CD8-positive, alpha-beta memory T cell (primary cell): ENCODE measurements around the gene REEP3. TPM values are rescaled to one million over a fixed set of nuclear protein-coding genes. Genes with fewer than 3 reads are reported as not detected.
A peak's percentile ranks its signal among the peaks of the same experiment; 100 is the strongest.

Experiments
- CTCF ChIA-PET: fragments of 350-600 bp; sonication (Branson Sonifier 250); formaldehyde crosslinking; loops from one replicate; lab custom pipeline; 2021; ENCODE audit warnings: antibody characterized with exemption; lab: Charles Lee
- POLR2A ChIA-PET: fragments of 350-600 bp; sonication (Branson Sonifier 250); formaldehyde crosslinking; loops from one replicate; lab custom pipeline; 2021; ENCODE audit warnings: antibody characterized with exemption; lab: Charles Lee
- DNase-seq, 5 donors: peaks; one replicate each; pipeline versions ENCODE4 v3.0.0 to v3.0.0-alpha.2; 2020 to 2022; ENCODE audit warnings: mixed read lengths in 1 of 5
- H3K27ac ChIP-seq: one replicate; pipeline ENCODE4 v1.7.0; 2013; ENCODE audit warnings: low read depth, mild to moderate bottlenecking, low read length, moderate library complexity
- H3K27me3 ChIP-seq: 2 replicates; pipeline ENCODE4 v1.7.0; 2013; ENCODE audit warnings: low read length, mild to moderate bottlenecking; ENCODE audit not compliant: insufficient read depth, poor library complexity, severe bottlenecking
- H3K36me3 ChIP-seq: 2 replicates; pipeline ENCODE4 v1.7.0; 2013; ENCODE audit warnings: mild to moderate bottlenecking, low read length, moderate library complexity; ENCODE audit not compliant: insufficient read depth
- H3K4me1 ChIP-seq: 2 replicates; pipeline ENCODE4 v1.7.0; 2013; ENCODE audit warnings: mild to moderate bottlenecking, low read length, moderate library complexity; ENCODE audit not compliant: insufficient read depth
- H3K4me3 ChIP-seq: 2 replicates; pipeline ENCODE4 v1.7.0; 2013; ENCODE audit warnings: mild to moderate bottlenecking, low read length
- H3K9me3 ChIP-seq: 2 replicates; pipeline ENCODE4 v1.7.0; 2013; ENCODE audit warnings: mild to moderate bottlenecking, low read length
- H3K27ac Mint-ChIP-seq, 8 donors: one replicate each; pipeline ENCODE4 v1.8.0; 2020 to 2021; ENCODE audit warnings: mixed read lengths in 8 of 8, mild to moderate bottlenecking in 6 of 8, inconsistent platforms in 3 of 8, moderate library complexity in 3 of 8
- H3K27me3 Mint-ChIP-seq, 2 donors: one replicate each; pipeline ENCODE4 v1.8.0; 2020 to 2021; ENCODE audit warnings: mixed read lengths in 2 of 2, mild to moderate bottlenecking in 1 of 2, moderate library complexity in 1 of 2
- H3K36me3 Mint-ChIP-seq, 3 donors: one replicate each; pipeline ENCODE4 v1.8.0; 2020 to 2021; ENCODE audit warnings: mixed read lengths in 3 of 3, inconsistent platforms in 1 of 3, mild to moderate bottlenecking in 1 of 3
- H3K4me1 Mint-ChIP-seq, 3 donors: one replicate each; pipeline ENCODE4 v1.8.0; 2020 to 2021; ENCODE audit warnings: mixed read lengths in 3 of 3, inconsistent platforms in 1 of 3, mild to moderate bottlenecking in 1 of 3
- H3K4me3 Mint-ChIP-seq, 7 donors: one replicate each; pipeline ENCODE4 v1.8.0; 2020 to 2021; ENCODE audit warnings: mixed read lengths in 7 of 7, mild to moderate bottlenecking in 6 of 7, moderate library complexity in 4 of 7, inconsistent platforms in 2 of 7
- H3K9me3 Mint-ChIP-seq, 5 donors: one replicate each; pipeline ENCODE4 v1.8.0; 2020 to 2022; ENCODE audit warnings: mixed read lengths in 5 of 5, mild to moderate bottlenecking in 3 of 5, moderate library complexity in 2 of 5, inconsistent platforms in 1 of 5
- polyA plus RNA-seq: library from polyadenylated mRNA; unstranded; fragments of 300-500 nt; fragmentation: Illumina TruSeq; gene quantifications from one replicate; pipeline ENCODE4 v1.2.3, GENCODE V29; 2021
- total RNA-seq, 2 experiments: library from RNA; stranded (reverse); gene quantifications; one replicate each; pipeline ENCODE4 v1.2.3, GENCODE V29; 2021

The REEP3 gene
- total and polyA plus RNA-seq, 3 experiments from 2014 or later: 7.4 to 25.5 (median 23.7) TPM

DNA sequence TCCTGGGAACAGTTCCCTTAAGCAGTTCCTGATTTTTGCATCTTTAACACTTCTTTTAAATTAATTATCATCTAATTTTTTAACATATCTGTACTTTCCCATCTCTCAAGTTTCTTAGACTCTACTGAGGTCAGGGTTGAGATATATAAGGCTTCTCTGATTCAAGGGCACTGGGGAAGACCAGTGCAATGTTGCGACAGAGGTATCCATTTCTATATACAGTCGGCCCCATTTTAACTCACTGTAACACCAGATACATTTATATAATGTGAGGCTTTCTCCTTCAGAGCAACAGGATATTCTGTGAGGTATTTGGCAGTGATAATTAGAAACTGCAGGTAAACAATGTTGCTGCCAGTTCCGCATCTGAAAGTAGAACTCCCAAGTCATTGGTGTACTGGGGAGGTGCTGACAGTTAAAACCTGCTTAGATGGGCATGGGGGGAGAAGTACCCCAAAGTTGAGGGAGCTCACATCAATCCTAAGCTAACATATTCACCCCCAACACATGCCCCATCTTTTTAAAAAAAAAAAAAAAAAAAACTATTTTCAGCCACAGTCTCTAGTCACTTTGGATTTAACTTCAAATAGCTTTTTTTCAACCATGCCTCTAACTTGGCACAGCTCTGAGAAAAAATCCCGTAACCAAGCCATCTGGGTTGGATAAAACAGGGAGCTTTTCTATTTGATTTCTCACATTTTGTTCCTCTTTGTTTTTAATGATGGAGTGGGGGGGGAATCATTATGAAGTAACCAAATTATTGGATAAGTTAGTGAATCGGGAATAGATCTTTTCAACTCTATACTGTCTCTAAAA lies 62.9 kb downstream of the REEP3 start:
- Histone ChIP-seq H3K27ac (no peak overlapping the region), H3K27me3 (no peaks in the 10 kb centered on the region), H3K9me3 (no peaks in the 10 kb centered on the region), H3K4me1 (no peaks in the 10 kb centered on the region), H3K4me3 (no peak overlapping the region), H3K36me3 (no peaks in the 10 kb centered on the region)
- Mint-ChIP-seq H3K4me1 (peaks cover 0 to 5% (median 2%) of the 10 kb centered on the region in 3 donors), H3K9me3 (no peaks in the 10 kb centered on the region), H3K4me3 (no peak overlapping the region), H3K27ac (peak overlapping the region in 2 of 8 donors; percentile 5 to 25), H3K36me3 (no peaks in the 10 kb centered on the region), H3K27me3 (no peaks in the 10 kb centered on the region)
- ChIA-PET POLR2A (no interaction called here), CTCF (no interaction called here)
- DNase-seq: no peak

DNA sequence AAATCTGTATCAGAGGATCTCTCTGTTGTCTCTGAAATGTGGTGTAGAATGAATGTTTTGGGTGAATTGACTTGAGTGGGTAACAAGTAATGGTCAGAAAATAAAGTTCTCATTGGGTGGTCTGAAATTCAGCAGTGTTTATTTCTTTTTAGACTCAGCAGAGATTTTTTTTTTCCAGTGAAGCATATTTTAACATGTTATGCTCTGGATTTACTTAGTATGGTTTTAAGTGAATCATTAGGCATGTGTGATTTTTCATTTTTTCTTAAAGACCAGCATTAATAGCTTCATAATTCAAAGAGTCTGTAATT lies 63.5 kb downstream of the REEP3 start:
- Histone ChIP-seq H3K27me3 (no peaks in the 10 kb centered on the region), H3K9me3 (no peaks in the 10 kb centered on the region), H3K4me3 (no peak overlapping the region), H3K4me1 (no peaks in the 10 kb centered on the region), H3K27ac (no peak overlapping the region), H3K36me3 (no peaks in the 10 kb centered on the region)
- H3K4me3 Mint-ChIP-seq: no peak overlapping the region
- ChIA-PET POLR2A (no interaction called here), CTCF (no interaction called here)
- no peak for DNase-seq
- H3K9me3 Mint-ChIP-seq: no peaks in the 10 kb centered on the region
- H3K4me1 Mint-ChIP-seq: peaks cover 0 to 5% (median 2%) of the 10 kb centered on the region in 3 donors
- H3K27me3 Mint-ChIP-seq: no peaks in the 10 kb centered on the region
- peaks cover 0 to 3% (median 0%) of the 10 kb centered on the region in 3 donors for H3K36me3 Mint-ChIP-seq
- H3K27ac Mint-ChIP-seq: peak overlapping the region in 1 of 8 donors; percentile 5

- Histone ChIP-seq H3K4me3 (no peak overlapping the region), H3K9me3 (no peaks in the 10 kb centered on the region), H3K27me3 (no peaks in the 10 kb centered on the region), H3K4me1 (no peaks in the 10 kb centered on the region), H3K36me3 (no peaks in the 10 kb centered on the region), H3K27ac (no peak overlapping the region)
- peaks cover under 1 to 5% (median 2%) of the 10 kb centered on the region in 3 donors for H3K4me1 Mint-ChIP-seq
- H3K9me3 Mint-ChIP-seq: no peaks in the 10 kb centered on the region
- peaks cover 0 to 3% (median 0%) of the 10 kb centered on the region in 3 donors for H3K36me3 Mint-ChIP-seq
- H3K27me3 Mint-ChIP-seq: no peaks in the 10 kb centered on the region
- no peak overlapping the region for H3K4me3 Mint-ChIP-seq
- no peak for DNase-seq
- no peak overlapping the region for H3K27ac Mint-ChIP-seq
- CTCF ChIA-PET: no interaction called here
- POLR2A ChIA-PET: no interaction called here
Observed at GRCh38 chr10:63585041-63585440, 63.8 kb downstream of the REEP3 start.

DNA sequence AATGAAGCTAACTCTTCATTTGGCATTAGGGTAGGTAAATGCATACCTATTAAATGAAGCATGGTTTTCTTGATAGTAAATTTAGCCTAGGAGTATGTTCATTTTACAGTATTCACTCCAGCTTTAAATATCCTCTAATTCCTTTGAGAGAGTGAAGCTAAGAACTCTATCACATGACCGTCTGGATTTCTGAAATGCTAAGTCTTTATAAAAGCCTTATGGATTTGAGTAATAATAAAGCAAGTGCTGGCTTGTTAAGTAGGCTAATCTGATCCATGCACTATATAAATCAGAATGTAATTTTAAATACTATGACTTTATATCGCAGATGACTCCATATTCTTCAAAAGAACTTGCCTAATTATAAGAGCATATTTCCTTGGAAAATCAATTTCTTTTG lies 64.8 kb downstream of the REEP3 start:
- Mint-ChIP-seq H3K27me3 (no peaks in the 10 kb centered on the region), H3K4me1 (peaks cover 2 to 5% (median 2%) of the 10 kb centered on the region in 3 donors), H3K9me3 (no peaks in the 10 kb centered on the region), H3K4me3 (no peak overlapping the region), H3K27ac (no peak overlapping the region), H3K36me3 (peaks cover 0 to 3% (median 0%) of the 10 kb centered on the region in 3 donors)
- Histone ChIP-seq H3K4me1 (no peaks in the 10 kb centered on the region), H3K27me3 (no peaks in the 10 kb centered on the region), H3K4me3 (no peak overlapping the region), H3K9me3 (no peaks in the 10 kb centered on the region), H3K36me3 (no peaks in the 10 kb centered on the region), H3K27ac (no peak overlapping the region)
- no peak for DNase-seq
- POLR2A ChIA-PET: no interaction called here
- CTCF ChIA-PET: no interaction called here

- Histone ChIP-seq H3K4me1 (no peaks in the 10 kb centered on the region), H3K36me3 (no peaks in the 10 kb centered on the region), H3K4me3 (no peak overlapping the region), H3K27ac (no peak overlapping the region), H3K9me3 (no peaks in the 10 kb centered on the region), H3K27me3 (no peaks in the 10 kb centered on the region)
- ChIA-PET POLR2A (interaction anchor here (0.7 kb wide), 1 partner anchor 14 kb away, joined by 4 read pairs; no protein-coding TSS in a partner anchor), CTCF (no interaction called here)
- no peaks in the 10 kb centered on the region for H3K27me3 Mint-ChIP-seq
- no peak overlapping the region for H3K4me3 Mint-ChIP-seq
- no peaks in the 10 kb centered on the region for H3K9me3 Mint-ChIP-seq
- no peak overlapping the region for H3K27ac Mint-ChIP-seq
- no peak for DNase-seq
- H3K4me1 Mint-ChIP-seq: peaks cover 2 to 5% (median 2%) of the 10 kb centered on the region in 3 donors
- H3K36me3 Mint-ChIP-seq: peaks cover 0 to 3% (median 0%) of the 10 kb centered on the region in 3 donors
Observed at GRCh38 chr10:63587191-63587590, 66.0 kb downstream of the REEP3 start.

DNA sequence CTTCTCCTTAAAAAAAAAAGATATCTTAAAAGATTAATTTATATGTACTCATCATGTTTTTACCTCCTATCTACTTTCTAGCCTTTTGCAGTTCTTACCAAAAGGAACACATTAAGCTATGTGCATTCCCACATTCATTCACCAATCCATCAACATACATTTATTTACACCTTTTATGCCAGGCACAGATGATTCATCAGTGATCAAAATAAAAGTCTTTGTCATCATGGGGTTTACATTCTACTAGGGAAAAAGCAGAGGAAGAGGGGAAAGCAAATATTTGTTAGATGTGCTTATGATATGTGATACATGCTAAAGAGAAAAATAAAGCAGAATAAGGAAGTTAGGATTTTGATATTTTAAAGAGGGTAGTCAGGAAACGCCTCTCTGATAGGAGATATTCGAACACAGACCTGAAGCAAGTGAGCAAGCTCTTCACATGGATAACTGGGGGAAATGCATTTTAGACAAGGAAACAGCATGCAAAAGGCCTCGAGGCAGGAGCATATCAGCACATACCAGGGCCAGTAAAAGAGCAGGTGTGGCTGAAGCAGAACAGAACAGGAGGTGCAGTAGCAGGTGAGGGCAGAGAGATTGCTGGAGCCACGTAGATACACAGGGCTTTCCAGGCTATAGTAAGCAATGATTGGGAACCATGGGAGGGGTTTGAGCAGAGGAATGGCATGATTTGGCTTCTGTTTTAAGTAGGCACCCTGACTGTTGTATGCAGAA lies 67.4 kb downstream of the REEP3 start:
- Histone ChIP-seq H3K27ac (no peak overlapping the region), H3K27me3 (no peaks in the 10 kb centered on the region), H3K4me1 (no peaks in the 10 kb centered on the region), H3K4me3 (no peak overlapping the region), H3K9me3 (no peaks in the 10 kb centered on the region), H3K36me3 (no peaks in the 10 kb centered on the region)
- Mint-ChIP-seq H3K36me3 (peaks cover 0 to 3% (median under 1%) of the 10 kb centered on the region in 3 donors), H3K4me1 (peaks cover 2 to 5% (median 2%) of the 10 kb centered on the region in 3 donors), H3K9me3 (no peaks in the 10 kb centered on the region), H3K4me3 (no peak overlapping the region), H3K27me3 (no peaks in the 10 kb centered on the region), H3K27ac (no peak overlapping the region)
- ChIA-PET POLR2A (no interaction called here), CTCF (no interaction called here)
- DNase-seq: no peak

DNA sequence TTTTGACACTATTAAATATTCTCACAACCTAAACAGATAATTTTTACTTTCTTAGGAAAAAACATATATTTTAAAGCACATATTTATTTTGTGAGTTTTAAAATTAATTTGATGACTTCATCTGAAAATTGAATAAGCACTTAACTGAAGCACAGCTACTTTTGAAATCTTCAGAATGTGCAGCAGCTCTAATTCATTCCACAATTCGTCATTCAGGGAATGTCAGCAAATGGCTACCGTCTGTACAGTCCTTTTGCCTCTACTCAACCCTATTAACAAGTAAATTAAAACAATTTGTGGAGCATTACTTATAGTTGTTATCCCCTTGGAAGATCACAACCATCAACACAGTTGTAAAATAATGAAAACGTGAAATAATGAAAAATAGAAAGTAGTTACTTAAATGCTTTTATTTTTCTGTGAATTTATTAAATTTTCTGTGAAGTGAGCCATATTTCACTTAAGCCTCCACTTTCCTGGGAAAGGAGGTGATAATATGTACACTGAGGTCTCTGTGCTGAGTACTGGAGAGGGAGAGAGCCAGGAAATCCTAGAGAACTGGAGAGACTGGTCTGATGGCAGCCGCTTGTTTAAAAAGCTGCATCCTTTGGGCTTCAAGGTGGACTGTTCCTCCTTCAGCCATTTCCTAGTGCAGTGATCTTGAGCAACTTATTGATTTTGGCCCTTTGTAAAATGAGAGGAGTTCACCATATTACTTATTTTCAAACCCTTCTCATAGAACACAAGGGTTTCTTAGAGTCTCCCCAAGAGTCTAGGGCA lies 70.6 kb downstream of the REEP3 start:
- H3K27ac Mint-ChIP-seq: no peak overlapping the region
- no peak overlapping the region for H3K4me3 Mint-ChIP-seq
- H3K27me3 Mint-ChIP-seq: no peaks in the 10 kb centered on the region
- Histone ChIP-seq H3K36me3 (peaks cover 3% of the 10 kb centered on the region), H3K9me3 (no peaks in the 10 kb centered on the region), H3K27ac (no peak overlapping the region), H3K27me3 (no peaks in the 10 kb centered on the region), H3K4me1 (no peaks in the 10 kb centered on the region), H3K4me3 (no peak overlapping the region)
- H3K36me3 Mint-ChIP-seq: peaks cover 6 to 21% (median 13%) of the 10 kb centered on the region in 3 donors
- H3K4me1 Mint-ChIP-seq: peaks cover 0 to 2% (median 0%) of the 10 kb centered on the region in 3 donors
- no peak for DNase-seq
- no peaks in the 10 kb centered on the region for H3K9me3 Mint-ChIP-seq
- CTCF ChIA-PET: no interaction called here
- POLR2A ChIA-PET: no interaction called here
